NCI-H1417 (cell line): Measurements from ENCODE around the gene LYST.
"Not testable (repeated sequence)": the region's sequence is repeated elsewhere in the genome, so short reads cannot be mapped to it uniquely, and the experiment has no call there.

ENCODE experiments used
- DNase-seq, 3 experiments: peaks; one replicate each; lab custom pipeline; 2025; lab: John Stamatoyannopoulos, UW

LYST gene

GRCh38 chr1:235635938-235636662, 230.6 kb downstream of the LYST start:
- DNase-seq: no peak

- DNase-seq: no peak
Observed at GRCh38 chr1:235632506-235633401, 234.0 kb downstream of the LYST start.

- no peak for DNase-seq
Observed at GRCh38 chr1:235631816-235632215, 234.9 kb downstream of the LYST start.

- DNase-seq: no peak
Observed at GRCh38 chr1:235628316-235629005, 238.2 kb downstream of the LYST start.

GRCh38 chr1:235625831-235626230, 240.9 kb downstream of the LYST start:
- DNase-seq: no peak

- peak in 1 of 3 experiments; percentile 11 for DNase-seq
Observed at GRCh38 chr1:235625340-235625739, 241.4 kb downstream of the LYST start.

- no peak for DNase-seq
Observed at GRCh38 chr1:235624721-235625333, 241.9 kb downstream of the LYST start.

- DNase-seq: no peak
Observed at GRCh38 chr1:235622936-235623779, 243.5 kb downstream of the LYST start.

- DNase-seq: not testable (repeated sequence)
Observed at GRCh38 chr1:235619149-235619548, 247.6 kb downstream of the LYST start.

GRCh38 chr1:235617808-235618207, 248.9 kb downstream of the LYST start:
- no peak for DNase-seq

GRCh38 chr1:235617140-235617539, 249.6 kb downstream of the LYST start:
- DNase-seq: no peak

- DNase-seq: no peak
Observed at GRCh38 chr1:235614442-235614954, 252.2 kb downstream of the LYST start.

GRCh38 chr1:235613602-235614001, 253.1 kb downstream of the LYST start:
- DNase-seq: no peak

GRCh38 chr1:235612761-235613160, 253.9 kb downstream of the LYST start:
- no peak for DNase-seq
